ENCODE data around the gene KCNG2. TPM values are rescaled to one million over a fixed set of nuclear protein-coding genes. Genes with fewer than 3 reads are reported as not detected.
A peak's percentile ranks its signal among the peaks of the same experiment; 100 is the strongest.

Gene KCNG2
- total RNA-seq, 2 experiments from 2014 or later: not detected

- Histone ChIP-seq H3K36me3 (ENCODE audit: insufficient read depth, low read length) (peaks cover 20% of the 10 kb centered on the region), H3K27ac (ENCODE audit: low read depth in 1 of 2, low read length in 2 of 2) (no peak overlapping the region), H3K27me3 (ENCODE audit: control insufficient read depth in 1 of 2, insufficient read depth in 2 of 2, low read length in 2 of 2) (no peaks in the 10 kb centered on the region), H3K4me3 (ENCODE audit: low read length) (no peak overlapping the region), H3K9me3 (ENCODE audit: control insufficient read depth in 1 of 2, insufficient read depth in 1 of 2, low read length in 2 of 2) (peaks cover 0 to 19% of the 10 kb centered on the region in 2 experiments), H3K4me1 (ENCODE audit: insufficient read depth, low read length) (peaks cover 3% of the 10 kb centered on the region)
- peak in 1 of 14 experiments; percentile 29 for DNase-seq
- H3K27ac Mint-ChIP-seq: no peak overlapping the region
- CTCF ChIA-PET: no interaction called here
- intact Hi-C loops (cut with DNase I, micrococcal nuclease): no loop called here
- no peak overlapping the region for H3K4me3 Mint-ChIP-seq
- no peaks in the 10 kb centered on the region for H3K4me1 Mint-ChIP-seq (ENCODE audit: low read depth)
- no peaks in the 10 kb centered on the region for H3K27me3 Mint-ChIP-seq
- no peak for ATAC-seq (ENCODE audit: poor library complexity)
- no peaks in the 10 kb centered on the region for H3K9me3 Mint-ChIP-seq
- TF ChIP-seq, protein P1, sequence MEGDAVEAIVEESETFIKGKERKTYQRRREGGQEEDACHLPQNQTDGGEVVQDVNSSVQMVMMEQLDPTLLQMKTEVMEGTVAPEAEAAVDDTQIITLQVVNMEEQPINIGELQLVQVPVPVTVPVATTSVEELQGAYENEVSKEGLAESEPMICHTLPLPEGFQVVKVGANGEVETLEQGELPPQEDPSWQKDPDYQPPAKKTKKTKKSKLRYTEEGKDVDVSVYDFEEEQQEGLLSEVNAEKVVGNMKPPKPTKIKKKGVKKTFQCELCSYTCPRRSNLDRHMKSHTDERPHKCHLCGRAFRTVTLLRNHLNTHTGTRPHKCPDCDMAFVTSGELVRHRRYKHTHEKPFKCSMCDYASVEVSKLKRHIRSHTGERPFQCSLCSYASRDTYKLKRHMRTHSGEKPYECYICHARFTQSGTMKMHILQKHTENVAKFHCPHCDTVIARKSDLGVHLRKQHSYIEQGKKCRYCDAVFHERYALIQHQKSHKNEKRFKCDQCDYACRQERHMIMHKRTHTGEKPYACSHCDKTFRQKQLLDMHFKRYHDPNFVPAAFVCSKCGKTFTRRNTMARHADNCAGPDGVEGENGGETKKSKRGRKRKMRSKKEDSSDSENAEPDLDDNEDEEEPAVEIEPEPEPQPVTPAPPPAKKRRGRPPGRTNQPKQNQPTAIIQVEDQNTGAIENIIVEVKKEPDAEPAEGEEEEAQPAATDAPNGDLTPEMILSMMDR (IDR thresholded peaks at IDR 0.05): no peak
- POLR2A ChIA-PET: no interaction called here
- H3K36me3 Mint-ChIP-seq (ENCODE audit: low read depth): peaks cover 53% of the 10 kb centered on the region
Observed at GRCh38 chr18:79922971-79923411, 125.3 kb downstream of the KCNG2 start.

- DNase-seq: peak in 1 of 14 experiments; percentile 2
- H3K36me3 ChIP-seq (ENCODE audit: insufficient read depth, low read length): peaks cover 24% of the 10 kb centered on the region
- Mint-ChIP-seq H3K27me3 (no peaks in the 10 kb centered on the region), H3K9me3 (peaks cover 2% of the 10 kb centered on the region), H3K4me3 (no peak overlapping the region), H3K36me3 (ENCODE audit: low read depth) (peaks cover 62% of the 10 kb centered on the region), H3K27ac (no peak overlapping the region), H3K4me1 (ENCODE audit: low read depth) (no peaks in the 10 kb centered on the region)
- H3K4me1 ChIP-seq (ENCODE audit: insufficient read depth, low read length): peaks cover 3% of the 10 kb centered on the region
- TF ChIP-seq, protein P1 (IDR thresholded peaks at IDR 0.05): no peak
- intact Hi-C loops (cut with DNase I, micrococcal nuclease): no loop called here
- no peak overlapping the region for H3K27ac ChIP-seq (ENCODE audit: low read depth in 1 of 2, low read length in 2 of 2)
- H3K4me3 ChIP-seq (ENCODE audit: low read length): no peak overlapping the region
- H3K9me3 ChIP-seq (ENCODE audit: control insufficient read depth in 1 of 2, insufficient read depth in 1 of 2, low read length in 2 of 2): peaks cover 2 to 18% of the 10 kb centered on the region in 2 experiments
- H3K27me3 ChIP-seq (ENCODE audit: control insufficient read depth in 1 of 2, insufficient read depth in 2 of 2, low read length in 2 of 2): no peaks in the 10 kb centered on the region
- ATAC-seq (ENCODE audit: poor library complexity): no peak
- CTCF ChIA-PET: no interaction called here
- POLR2A ChIA-PET: no interaction called here
Observed at GRCh38 chr18:79923896-79924585, 126.3 kb downstream of the KCNG2 start.

DNA sequence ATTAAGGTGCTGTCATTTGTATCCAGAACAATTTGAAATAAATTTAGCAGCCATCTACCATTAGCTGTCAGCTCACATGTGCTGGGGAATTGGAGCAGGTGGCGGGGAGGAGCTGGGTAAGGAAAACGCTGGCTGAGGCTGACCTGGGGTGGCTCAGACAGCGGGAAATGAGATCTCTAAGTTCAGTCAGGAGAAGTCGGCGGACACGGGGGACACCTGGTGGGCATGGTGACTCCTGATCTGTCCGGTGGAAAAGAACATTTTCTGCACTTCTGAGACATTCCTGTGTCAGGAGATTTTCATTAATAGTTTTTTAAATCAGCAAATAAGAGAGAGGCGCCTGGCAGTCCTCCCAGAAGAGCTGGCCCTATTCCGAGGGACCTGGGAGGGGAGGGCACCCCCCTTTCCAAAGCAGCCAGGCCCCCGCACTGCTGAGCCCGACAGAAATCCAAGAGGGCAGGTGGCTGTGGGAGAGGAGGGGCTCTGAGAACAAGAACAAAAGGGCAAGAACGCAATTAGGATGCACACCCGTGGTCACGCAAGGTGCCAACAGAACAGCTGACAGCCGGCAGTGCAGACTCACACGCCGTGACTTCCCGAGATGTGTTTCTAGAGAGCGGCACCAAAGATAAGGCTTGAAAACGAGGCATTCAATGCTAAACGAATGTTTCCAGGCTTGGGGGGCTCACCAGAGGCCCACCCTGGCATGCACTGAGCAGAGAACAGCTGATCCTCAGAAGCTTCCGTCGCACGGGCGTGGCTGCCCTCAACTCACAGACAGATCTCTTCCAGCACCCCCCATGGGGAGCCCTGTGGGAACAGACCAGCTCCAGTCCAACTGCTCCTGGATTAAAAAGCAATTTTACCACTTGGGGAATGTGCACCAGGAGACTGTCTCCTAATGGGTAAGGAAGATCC, 127.3 kb downstream of the KCNG2 start:
- Histone ChIP-seq H3K4me1 (ENCODE audit: insufficient read depth, low read length) (peaks cover 3% of the 10 kb centered on the region), H3K9me3 (ENCODE audit: control insufficient read depth in 1 of 2, insufficient read depth in 1 of 2, low read length in 2 of 2) (peaks cover 13 to 21% of the 10 kb centered on the region in 2 experiments), H3K4me3 (ENCODE audit: low read length) (no peak overlapping the region), H3K27me3 (ENCODE audit: control insufficient read depth in 1 of 2, insufficient read depth in 2 of 2, low read length in 2 of 2) (no peaks in the 10 kb centered on the region), H3K36me3 (ENCODE audit: insufficient read depth, low read length) (peaks cover 33% of the 10 kb centered on the region), H3K27ac (ENCODE audit: low read depth in 1 of 2, low read length in 2 of 2) (no peak overlapping the region)
- intact Hi-C loops (cut with DNase I, micrococcal nuclease): no loop called here
- no peak overlapping the region for H3K27ac Mint-ChIP-seq
- H3K9me3 Mint-ChIP-seq: peaks cover 8% of the 10 kb centered on the region
- H3K27me3 Mint-ChIP-seq: no peaks in the 10 kb centered on the region
- ATAC-seq (ENCODE audit: poor library complexity): no peak
- ChIA-PET POLR2A (no interaction called here), CTCF (no interaction called here)
- peaks cover 3% of the 10 kb centered on the region for H3K4me1 Mint-ChIP-seq (ENCODE audit: low read depth)
- H3K36me3 Mint-ChIP-seq (ENCODE audit: low read depth): peaks cover 72% of the 10 kb centered on the region
- TF ChIP-seq, protein P1 (IDR thresholded peaks at IDR 0.05): no peak
- peak in 2 of 14 experiments; percentile 6 to 23 for DNase-seq
- H3K4me3 Mint-ChIP-seq: no peak overlapping the region

All from CD4-positive, alpha-beta T cell (primary cell).